PC-3 (cell line): ENCODE results near the gene LSP1.

ENCODE experiments used
- EZH2 ChIP-seq: fragments of 300-600 bp; sonication (generic); IDR thresholded peaks from one replicate; pipeline ENCODE4 v1.6.1; 2017; ENCODE audit warnings: antibody characterized with exemption, mild to moderate bottlenecking, low read length; ENCODE audit not compliant: unreplicated experiment
- TF ChIP-seq, protein P1 (sequence below): fragments of 300-600 bp; sonication (generic); conservative IDR thresholded peaks from 2 replicates; pipeline ENCODE4 v1.5.1; 2017; ENCODE audit warnings: antibody characterized with exemption, low read depth, mild to moderate bottlenecking, low read length

DNA sequence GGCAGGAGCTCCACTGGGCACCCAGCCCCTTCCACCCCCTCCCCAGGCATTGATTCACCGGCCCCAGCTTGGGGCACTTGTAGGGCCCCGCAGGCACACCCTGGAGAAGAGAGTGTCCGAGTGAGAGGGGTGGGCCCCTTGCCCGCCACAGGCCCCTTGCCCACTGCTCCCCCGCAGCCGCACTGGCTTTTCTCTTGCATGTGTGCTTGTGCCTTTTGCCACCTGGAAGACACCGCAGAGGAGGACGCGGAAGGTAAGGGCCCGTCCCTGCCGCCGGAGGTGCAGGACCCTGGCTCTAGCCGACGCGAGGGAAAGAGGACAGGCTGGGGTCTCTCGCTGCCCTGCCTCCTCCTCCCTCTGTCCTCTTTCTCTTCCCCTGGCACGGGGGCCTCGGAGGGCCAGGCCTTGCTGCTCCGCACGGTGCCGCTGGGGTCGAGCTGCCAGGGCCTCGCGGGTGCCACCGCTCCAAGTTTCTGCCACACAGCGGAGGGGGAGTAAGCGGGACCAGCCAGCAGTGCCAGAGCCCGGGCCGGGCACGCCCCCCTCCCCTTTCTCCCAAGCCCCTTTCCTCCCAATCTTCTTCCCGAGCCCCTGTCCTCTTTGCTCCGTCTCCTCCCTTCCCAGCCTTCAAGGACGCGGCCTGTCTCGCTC lies 76.1 kb downstream of the LSP1 start:
- no peak for TF ChIP-seq EZH2
- TF ChIP-seq, protein P1, sequence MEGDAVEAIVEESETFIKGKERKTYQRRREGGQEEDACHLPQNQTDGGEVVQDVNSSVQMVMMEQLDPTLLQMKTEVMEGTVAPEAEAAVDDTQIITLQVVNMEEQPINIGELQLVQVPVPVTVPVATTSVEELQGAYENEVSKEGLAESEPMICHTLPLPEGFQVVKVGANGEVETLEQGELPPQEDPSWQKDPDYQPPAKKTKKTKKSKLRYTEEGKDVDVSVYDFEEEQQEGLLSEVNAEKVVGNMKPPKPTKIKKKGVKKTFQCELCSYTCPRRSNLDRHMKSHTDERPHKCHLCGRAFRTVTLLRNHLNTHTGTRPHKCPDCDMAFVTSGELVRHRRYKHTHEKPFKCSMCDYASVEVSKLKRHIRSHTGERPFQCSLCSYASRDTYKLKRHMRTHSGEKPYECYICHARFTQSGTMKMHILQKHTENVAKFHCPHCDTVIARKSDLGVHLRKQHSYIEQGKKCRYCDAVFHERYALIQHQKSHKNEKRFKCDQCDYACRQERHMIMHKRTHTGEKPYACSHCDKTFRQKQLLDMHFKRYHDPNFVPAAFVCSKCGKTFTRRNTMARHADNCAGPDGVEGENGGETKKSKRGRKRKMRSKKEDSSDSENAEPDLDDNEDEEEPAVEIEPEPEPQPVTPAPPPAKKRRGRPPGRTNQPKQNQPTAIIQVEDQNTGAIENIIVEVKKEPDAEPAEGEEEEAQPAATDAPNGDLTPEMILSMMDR = no peak
